HG02870 (cell line): ENCODE data around the gene EDC4.

Experiments used
- ATAC-seq: cut with Tn5 transposase; IDR thresholded peaks from one replicate; pipeline ENCODE4 v1.9.1; 2021; ENCODE audit warnings: mild to moderate bottlenecking, moderate library complexity; ENCODE audit not compliant: unreplicated experiment

EDC4 gene

DNA sequence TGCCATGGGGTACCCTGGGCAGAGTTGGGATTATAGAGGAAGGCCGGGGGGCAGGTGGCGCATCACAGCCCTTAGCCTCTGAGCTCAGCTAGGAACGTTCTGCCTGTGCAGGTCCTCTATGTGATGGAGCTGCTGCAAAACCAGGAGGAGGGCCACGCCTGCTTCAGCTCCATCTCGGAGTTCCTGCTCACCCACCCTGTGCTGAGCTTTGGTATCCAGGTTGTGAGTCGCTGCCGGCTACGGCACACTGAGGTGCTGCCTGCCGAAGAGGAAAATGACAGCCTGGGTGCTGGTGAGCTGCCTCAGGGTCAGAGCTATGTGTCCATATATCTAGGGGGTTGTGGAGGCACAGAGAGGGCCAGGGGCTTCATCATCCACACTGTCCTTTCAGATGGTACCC is 6.0 kb downstream of the EDC4 start:
- ATAC-seq, result no peak

DNA sequence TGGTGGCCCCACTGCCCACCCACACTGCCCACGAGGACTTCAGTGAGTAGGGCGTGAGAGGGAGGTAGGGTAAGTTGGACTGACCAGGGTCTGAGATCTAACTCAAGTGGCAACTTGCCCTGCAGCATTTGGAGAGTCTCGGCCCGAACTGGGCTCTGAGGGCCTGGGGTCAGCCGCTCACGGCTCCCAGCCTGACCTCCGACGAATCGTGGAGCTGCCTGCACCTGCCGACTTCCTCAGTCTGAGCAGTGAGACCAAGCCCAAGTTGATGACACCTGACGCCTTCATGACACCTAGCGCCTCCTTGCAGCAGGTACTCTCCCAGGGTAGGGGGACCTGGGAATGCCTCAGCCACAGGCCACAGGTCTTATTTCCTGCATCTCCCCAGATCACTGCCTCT is 6.6 kb downstream of the EDC4 start:
- ATAC-seq, result no peak

DNA sequence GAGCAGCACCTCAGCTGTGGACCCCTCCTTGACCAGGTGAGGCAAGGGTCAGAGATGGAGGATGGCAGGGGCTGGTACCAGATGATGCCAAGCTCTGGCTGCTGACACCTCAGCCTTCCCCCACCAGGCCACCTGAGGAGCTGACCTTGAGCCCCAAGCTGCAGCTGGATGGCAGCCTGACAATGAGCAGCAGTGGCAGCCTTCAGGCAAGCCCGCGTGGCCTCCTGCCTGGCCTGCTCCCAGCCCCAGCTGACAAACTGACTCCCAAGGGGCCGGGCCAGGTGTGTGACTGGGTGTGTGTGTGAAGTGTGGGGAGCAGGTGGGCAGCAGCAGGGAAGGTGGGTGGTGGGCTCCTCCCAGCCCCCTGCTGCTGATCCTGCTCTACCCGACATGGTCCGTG is 7.1 kb downstream of the EDC4 start:
- no peak for ATAC-seq

DNA sequence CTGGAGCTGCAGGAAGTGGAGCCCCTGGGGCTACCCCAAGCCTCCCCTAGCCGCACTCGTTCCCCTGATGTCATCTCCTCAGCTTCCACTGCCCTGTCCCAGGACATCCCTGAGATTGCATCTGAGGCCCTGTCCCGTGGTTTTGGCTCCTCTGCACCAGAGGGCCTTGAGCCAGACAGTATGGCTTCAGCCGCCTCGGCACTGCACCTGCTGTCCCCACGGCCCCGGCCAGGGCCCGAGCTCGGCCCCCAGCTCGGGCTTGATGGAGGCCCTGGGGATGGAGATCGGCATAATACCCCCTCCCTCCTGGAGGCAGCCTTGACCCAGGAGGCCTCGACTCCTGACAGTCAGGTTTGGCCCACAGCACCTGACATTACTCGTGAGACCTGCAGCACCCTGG is 7.7 kb downstream of the EDC4 start:
- ATAC-seq, result no peak

DNA sequence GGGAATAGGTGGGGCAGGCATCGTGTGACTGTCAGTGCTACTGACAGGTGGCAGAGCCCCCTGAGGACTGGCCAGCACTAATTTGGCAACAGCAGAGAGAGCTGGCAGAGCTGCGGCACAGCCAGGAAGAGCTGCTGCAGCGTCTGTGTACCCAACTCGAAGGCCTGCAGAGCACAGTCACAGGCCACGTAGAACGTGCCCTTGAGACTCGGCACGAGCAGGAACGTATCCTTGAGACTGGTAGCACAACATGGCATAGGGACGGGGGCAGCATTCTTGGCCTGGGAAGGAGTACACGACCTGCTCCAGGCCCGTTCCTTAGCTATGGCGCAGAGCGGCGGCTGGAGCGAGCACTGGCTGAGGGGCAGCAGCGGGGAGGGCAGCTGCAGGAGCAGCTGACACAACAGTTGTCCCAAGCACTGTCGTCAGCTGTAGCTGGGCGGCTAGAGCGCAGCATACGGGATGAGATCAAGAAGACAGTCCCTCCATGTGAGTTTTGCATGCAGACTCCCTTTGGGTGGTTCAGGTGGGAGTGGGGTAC is 8.8 kb downstream of the EDC4 start:
- ATAC-seq, result no peak

DNA sequence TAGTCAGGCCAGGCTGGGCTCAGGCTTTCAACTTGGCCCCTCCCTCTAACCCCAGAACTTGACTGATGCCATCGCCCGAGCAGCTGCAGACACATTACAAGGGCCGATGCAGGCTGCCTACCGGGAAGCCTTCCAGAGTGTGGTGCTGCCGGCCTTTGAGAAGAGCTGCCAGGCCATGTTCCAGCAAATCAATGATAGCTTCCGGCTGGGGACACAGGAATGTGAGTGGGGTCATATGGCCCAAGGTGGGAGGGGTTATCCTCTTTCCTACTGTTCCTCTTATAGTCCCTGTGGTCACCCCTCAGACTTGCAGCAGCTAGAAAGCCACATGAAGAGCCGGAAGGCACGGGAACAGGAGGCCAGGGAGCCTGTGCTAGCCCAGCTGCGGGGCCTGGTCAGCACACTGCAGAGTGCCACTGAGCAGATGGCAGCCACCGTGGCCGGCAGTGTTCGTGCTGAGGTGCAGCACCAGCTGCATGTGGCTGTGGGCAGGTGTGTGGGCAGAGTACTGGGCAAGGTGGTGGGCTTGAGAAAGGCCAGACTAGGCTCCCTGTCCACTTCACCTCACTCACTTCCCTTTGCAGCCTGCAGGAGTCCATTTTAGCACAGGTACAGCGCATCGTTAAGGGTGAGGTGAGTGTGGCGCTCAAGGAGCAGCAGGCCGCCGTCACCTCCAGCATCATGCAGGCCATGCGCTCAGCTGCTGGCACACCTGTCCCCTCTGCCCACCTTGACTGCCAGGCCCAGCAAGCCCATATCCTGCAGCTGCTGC is 9.7 kb downstream of the EDC4 start:
- no peak for ATAC-seq

DNA sequence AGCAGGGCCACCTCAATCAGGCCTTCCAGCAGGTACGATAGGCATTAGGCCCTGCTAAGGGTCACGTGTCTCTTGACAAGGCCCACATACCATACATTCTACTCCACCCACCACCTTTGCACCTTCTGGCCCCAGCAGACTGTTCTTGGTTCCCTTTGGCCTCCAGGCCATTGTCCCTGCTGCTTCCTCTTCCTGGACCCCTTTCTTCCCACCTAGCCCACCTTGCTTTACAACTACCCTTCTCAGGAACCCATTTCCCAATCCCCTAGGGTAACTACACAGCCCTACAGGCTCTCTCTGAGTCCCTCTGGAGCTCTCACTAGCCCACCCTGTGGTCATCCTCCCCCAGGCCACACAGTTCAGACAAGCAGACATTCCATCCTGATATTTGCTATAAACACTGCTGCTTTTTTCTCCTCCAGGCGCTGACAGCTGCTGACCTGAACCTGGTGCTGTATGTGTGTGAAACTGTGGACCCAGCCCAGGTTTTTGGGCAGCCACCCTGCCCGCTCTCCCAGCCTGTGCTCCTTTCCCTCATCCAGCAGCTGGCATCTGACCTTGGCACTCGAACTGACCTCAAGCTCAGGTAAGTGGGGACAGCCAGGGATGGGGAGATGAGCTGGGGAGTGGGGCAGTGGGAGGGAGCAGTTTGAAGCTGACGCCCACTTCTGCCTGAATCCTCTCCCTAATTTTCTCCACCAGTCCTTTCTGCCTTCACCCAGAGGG is 10.5 kb downstream of the EDC4 start:
- ATAC-seq, result no peak

DNA sequence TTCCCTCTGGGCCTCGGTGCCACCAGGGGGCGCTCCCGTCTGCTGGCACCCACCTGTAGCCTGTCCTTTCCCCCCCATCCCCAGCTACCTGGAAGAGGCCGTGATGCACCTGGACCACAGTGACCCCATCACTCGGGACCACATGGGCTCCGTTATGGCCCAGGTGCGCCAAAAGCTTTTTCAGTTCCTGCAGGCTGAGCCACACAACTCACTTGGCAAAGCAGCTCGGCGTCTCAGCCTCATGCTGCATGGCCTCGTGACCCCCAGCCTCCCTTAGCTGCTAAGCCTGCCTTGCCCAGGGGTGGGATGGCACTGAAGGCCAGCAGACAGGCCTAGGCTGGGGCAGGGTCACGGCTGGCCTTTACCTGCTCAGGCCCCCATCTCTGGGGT is 11.0 kb downstream of the EDC4 start:
- ATAC-seq, result no peak

DNA sequence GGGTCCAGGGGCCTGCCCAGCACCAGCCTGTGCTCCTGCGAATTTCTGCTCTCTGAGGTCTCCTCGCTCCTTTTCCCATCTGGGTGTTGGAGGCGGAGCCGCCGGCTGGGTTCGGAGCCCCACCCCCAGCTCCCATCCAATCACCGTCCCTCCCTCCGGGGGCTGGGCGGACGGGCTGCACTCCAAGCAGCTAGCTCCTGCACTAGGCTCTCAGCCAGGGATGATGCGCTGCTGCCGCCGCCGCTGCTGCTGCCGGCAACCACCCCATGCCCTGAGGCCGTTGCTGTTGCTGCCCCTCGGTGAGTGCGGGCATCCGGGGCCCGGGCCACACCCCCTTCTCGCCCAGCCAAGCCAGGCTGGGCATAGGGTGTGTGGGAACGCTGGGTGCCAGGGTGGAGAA is 11.8 kb downstream of the EDC4 start, which contains the start of gene NRN1L:
Gene NRN1L (plus strand): TSS at position 202 of the 400 bp plus-strand sequence. CDS start 19 bp downstream, at position 221.
- ATAC-seq, result no peak

DNA sequence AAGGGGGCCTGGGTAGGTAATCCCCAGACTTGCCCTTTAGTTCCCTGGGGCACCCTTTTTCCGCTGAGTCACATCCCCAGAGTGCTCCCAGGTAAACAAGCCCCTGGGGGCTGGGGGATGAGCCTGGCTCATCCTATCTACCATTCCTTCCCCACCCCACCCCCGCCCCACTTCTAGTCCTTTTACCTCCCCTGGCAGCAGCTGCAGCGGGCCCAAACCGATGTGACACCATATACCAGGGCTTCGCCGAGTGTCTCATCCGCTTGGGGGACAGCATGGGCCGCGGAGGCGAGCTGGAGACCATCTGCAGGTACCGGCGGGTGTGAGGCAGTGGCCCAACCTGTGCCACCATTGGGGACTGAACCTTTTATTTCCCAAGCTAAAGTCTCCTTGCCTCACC is 12.7 kb downstream of the EDC4 start:
- ATAC-seq, result no peak

DNA sequence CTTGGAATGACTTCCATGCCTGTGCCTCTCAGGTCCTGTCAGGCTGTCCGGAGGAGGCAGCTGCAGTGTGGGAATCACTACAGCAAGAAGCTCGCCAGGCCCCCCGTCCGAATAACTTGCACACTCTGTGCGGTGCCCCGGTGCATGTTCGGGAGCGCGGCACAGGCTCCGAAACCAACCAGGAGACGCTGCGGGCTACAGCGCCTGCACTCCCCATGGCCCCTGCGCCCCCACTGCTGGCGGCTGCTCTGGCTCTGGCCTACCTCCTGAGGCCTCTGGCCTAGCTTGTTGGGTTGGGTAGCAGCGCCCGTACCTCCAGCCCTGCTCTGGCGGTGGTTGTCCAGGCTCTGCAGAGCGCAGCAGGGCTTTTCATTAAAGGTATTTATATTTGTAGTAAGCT is 13.1 kb downstream of the EDC4 start:
- ATAC-seq, result no peak

DNA sequence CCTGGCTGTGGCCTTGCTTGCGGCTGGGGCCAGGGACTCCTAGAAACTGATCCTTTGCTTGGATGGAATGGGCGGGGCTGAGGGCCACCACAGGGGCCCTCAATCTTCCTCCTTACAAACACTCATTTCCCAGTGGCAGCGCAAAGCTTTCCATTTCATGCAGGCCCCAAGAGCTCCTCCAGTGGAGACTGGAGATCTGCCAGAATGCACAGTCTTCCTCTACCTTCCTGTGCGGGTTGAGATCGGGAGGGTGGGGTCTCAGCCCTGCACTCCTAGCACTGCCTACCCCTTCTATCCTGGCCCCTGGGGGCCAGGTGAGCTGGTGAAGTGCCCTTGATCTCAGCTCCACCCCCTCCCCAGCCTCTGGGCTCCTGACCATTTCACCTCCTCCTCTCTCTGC is 13.5 kb downstream of the EDC4 start:
- no peak for ATAC-seq

DNA sequence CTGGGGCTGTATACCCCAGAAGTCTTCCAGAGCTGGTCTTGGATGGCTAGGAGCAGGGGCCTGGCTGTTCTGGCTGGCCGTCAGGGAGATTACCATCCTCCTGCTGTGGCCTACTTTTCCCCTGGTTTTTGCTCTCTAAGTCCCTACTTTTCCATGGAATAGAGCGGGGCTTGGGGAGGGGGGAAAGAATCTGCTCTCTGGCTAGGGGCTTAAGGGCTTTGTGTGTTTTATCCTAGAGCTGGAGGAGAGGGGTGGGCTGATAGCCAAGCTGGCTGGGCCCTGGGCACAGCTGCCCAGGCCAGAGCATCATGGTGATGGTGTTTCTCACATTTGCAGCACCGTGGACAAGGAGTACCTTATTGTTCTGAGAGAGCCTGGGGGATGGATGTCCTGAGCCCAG is 15.5 kb downstream of the EDC4 start:
- ATAC-seq, result no peak

DNA sequence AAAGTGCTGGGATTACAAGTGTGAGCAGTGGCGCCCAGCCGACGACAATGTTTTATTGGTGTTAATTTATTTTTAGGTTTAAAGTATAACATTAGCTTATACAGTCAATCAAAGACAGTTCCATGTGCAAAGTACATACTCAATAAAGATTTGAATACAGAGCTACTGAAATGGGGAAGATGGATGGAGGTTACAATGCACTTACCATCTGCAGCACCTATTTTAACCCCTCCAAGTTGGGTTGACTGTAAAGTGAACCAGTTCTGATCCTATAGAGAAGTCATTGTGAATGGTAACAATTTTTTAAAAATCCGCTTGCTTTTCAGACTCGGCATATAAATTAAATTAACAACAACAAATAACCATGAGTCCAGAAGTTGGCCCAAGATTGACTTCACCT is 19.5 kb downstream of the EDC4 start:
- no peak for ATAC-seq

DNA sequence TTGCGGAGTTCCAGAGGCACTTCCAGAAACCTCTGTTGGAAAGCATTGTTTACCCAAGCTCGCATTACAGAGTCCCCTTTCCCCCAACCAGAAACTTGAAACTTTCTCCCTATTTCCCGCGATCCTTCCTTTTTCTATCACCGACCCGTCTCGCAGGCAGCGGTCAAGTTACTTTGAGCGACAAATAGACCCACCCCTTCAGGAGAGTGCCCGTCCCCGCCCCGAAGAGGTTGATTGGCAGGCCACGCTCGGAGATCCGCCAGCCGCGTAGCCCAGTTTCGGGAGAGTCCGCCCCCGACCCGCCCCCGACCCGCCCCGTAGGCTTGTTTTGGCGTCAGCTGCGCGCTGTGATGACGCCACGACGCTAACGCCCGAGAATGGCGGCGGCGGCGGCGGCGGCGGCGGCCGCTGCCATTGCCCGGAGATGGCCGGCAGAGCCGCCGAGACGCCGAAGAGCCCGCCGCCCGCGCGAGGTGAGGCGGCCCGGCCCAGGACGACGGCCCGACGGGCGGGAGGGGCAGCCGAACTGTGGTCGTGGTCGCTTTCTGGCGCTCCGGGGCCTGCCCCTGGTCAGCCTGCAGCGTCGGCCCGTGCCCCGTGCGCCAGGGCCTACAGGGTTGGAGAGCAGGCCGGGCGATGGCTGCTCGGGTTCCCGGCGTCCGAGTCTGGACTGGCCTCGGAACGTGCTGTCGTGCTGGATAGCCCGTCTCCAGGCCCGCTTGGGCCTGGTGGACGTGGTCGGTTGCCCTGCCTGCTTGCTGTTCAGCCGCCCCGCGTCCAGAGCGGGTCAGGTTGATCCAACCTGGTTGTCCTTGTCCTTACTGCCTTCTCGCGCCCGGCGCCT is 20.3 kb downstream of the EDC4 start, which contains the start of gene PSKH1:
Gene PSKH1 (plus strand): TSS at position 356 of the 844 bp plus-strand sequence. CDS start 15,496 bp downstream, outside the sequence.
- ATAC-seq, result peak; percentile 94

DNA sequence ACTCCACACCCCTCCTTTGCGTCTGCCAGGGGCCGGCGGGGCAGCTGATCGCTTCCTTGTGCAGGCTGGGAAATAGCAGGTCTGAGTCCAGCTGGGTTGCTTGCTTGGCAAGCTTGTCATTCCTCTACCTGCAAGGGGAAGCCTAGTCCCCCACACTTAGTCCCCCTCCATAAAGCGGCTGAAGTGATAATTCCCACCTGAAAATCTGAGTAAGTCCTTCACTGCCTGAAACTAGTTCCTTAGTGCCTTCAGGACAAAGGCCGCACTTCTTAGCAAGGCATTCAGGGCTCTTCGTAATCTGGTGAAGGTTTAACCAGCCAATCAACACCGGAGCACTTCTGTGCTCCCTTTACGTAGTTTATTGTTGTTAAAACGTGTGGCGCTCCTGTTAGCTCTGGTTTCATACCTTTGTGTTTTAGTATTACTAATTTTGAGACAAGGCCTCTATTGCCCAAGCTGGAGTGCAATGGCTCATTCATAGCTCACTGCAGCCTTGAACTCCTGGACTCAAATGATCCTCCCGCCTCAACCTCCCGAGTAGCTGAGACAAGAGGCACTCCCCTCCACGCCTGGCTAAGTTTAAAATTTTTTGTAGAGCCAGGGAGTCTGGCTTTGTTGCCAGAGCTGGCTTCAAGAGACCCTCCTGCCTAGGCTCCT is 21.0 kb downstream of the EDC4 start:
- no peak for ATAC-seq

DNA sequence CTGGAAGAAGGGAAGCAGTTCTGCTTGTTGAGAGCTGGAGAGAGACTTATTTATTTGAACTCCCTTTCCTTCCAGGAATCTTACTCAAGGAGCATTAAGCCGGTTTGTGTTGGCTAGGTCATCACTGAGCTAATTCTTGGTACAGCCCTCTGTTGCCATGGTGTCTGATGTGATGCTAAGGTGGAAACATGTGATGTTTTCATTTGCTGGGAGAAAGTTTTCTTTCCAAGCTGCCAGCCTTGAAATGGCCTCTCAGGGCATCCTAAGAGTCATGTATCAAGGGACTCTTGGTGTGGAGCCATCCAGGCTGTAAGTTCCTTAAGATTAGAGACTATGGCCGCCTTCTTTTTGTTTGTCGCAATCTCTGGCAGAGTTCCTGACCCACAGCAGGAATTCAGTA is 24.4 kb downstream of the EDC4 start:
- no peak for ATAC-seq

DNA sequence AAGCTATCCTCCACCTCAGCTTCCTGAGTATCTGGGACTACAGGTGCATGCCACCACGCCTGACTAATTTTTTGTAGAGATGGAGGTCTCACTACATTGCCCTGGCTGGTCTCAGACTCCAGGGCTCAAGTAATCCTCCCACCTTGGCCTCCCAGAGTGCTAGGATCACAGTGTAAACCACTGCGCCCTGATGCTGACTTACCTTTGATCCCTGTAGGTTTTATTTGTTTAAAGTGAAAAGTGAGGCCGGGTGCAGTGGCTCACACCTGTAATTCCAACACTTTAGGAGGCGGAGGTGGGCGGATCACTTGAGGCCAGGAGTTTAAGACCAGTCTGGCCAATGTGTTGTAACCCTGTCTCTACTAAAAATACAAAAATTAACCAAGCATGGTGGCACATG is 28.9 kb downstream of the EDC4 start:
- no peak for ATAC-seq

DNA sequence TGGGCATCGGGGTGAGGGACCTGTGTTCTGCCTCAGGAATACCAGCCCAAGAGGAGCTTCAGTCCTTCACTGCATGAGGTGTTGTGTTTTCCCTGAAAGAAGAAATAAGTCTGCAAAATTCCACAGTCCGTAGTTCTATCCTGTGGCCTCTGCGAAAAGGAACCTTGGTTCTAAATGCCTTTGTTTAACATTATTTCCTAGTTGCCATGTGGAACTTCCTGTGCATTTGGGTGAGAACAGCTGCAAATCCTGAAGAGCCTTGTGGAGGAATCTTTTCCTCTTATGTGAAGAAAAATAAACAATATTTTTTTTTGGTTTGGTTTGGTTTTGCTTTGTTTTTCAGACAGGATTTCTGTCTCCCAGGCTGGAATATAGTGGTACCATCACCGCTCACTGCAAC is 30.0 kb downstream of the EDC4 start:
- ATAC-seq, result no peak

DNA sequence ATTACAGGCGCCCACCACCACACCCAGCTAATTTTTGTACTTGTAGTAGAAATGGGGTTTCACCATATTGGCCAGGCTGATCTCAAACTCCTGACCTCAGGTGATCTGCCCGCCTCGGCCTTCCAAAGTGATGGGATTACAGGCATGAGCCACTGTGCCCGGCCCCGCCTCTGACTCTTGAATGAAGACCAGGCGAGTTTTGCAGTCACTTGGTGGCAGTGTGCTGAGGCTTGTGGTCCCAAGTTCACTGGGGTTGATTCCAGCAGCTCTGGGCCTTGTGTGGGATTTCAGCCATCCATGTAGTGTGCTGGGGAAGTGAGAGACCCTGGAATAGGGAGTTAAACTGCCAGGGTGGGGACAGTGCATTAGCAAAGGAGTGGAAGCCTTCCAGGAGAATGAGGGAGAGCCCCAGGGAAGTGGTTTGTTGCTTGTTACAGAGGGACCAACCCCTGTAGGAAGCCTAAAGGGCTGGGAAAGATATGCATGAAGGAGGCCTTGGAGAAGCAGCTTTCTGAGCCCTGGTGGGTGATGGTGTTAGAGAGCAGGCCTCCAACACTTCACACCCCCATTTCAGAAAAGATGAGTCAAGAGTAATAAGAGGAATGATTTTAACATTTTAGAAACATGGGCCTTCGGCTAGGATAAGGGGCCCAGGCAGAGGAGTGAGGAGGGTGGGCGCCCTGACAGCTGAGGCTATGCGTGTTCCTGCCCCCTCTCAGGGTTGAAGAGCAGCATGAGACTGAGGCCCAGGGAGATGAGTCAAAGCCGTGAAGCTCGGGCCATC is 34.7 kb downstream of the EDC4 start:
- ATAC-seq, result no peak
